Measurements from ENCODE around the gene SPTBN1. TPM values are rescaled to one million over a fixed set of nuclear protein-coding genes. Genes with fewer than 3 reads are reported as not detected.
A peak's percentile ranks its signal among the peaks of the same experiment; 100 is the strongest.

Gene SPTBN1
- total RNA-seq, 4 donors from 2014 or later, result 132 to 239 (median 195) TPM

DNA sequence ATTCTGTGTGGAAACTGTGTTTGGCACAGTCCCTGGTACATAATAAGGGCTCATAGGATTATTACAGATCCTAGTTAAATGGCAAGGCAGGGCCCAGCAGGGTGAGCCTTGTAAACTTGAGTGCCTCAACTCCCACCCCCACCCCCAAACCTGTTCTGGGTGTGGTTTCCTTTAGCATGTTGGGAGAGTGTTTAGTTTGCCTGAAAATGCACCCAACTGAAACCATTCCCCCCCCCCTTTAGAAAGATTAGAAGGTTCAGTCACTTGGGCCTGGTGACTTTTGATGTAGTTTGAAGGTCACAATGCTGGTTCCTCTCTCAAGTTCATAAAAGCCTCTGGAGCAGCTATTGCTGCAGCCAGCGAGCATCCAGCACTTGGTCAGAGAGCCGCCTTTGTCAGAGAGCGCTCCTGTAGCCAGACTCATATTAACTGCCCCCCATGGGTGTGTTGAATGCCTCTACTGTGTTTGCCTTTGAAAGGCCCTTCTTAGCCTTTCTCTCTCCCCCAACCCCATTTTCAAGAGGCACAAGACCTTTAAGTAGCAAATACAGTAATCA lies 113.7 kb downstream of the SPTBN1 start:
- no peak for DNase-seq (ENCODE audit: low spot score in 2 of 2)
- WGBS, 2 donors, result 83 to 88% methylated on average over 3 of the region's 3 CpGs
- TF ChIP-seq, protein P1, sequence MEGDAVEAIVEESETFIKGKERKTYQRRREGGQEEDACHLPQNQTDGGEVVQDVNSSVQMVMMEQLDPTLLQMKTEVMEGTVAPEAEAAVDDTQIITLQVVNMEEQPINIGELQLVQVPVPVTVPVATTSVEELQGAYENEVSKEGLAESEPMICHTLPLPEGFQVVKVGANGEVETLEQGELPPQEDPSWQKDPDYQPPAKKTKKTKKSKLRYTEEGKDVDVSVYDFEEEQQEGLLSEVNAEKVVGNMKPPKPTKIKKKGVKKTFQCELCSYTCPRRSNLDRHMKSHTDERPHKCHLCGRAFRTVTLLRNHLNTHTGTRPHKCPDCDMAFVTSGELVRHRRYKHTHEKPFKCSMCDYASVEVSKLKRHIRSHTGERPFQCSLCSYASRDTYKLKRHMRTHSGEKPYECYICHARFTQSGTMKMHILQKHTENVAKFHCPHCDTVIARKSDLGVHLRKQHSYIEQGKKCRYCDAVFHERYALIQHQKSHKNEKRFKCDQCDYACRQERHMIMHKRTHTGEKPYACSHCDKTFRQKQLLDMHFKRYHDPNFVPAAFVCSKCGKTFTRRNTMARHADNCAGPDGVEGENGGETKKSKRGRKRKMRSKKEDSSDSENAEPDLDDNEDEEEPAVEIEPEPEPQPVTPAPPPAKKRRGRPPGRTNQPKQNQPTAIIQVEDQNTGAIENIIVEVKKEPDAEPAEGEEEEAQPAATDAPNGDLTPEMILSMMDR (IDR thresholded peaks at IDR 0.05), result no peak
- TF ChIP-seq POLR2A (IDR thresholded peaks at IDR 0.05), result no peak
- no peak overlapping the region for H3K4me3 ChIP-seq (ENCODE audit: low read depth, poor library complexity, severe bottlenecking)
- intact Hi-C loops (cut with DNase I; ENCODE audit: low total_unique reads), result no loop called here

DNA sequence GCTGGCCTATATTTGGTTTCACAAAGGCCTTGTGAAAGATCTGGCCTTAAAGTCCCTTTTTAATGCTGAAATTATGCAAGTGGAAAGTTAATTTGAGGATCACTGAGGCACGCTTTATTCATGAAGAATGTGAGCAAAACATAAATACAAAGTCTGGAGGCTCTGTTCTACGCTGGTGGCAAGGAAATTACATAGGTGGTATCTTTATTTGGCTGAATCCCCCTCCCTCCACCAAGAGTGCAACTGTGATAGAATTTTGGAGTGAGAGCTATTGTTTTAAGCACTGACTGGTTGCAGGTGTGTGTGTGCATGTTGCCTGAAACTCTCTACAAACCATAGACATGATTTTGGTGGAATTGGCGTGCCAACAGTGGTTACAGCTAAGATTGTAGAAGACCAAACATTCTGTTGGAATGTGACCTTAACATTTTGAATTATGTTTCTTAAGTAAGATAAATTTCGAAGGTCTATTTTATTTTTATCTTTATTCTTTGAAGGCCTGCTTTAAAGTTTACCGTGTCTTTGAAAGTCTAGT lies 114.3 kb downstream of the SPTBN1 start:
- intact Hi-C loops (cut with DNase I; ENCODE audit: low total_unique reads), result no loop called here
- DNase-seq (ENCODE audit: low spot score in 2 of 2), result no peak
- WGBS, 2 donors, result 81 to 82% methylated on average over 5 of the region's 5 CpGs
- TF ChIP-seq, protein P1 (IDR thresholded peaks at IDR 0.05), result no peak
- TF ChIP-seq POLR2A (IDR thresholded peaks at IDR 0.05), result no peak
- H3K4me3 ChIP-seq (ENCODE audit: low read depth, poor library complexity, severe bottlenecking), result no peak overlapping the region

DNA sequence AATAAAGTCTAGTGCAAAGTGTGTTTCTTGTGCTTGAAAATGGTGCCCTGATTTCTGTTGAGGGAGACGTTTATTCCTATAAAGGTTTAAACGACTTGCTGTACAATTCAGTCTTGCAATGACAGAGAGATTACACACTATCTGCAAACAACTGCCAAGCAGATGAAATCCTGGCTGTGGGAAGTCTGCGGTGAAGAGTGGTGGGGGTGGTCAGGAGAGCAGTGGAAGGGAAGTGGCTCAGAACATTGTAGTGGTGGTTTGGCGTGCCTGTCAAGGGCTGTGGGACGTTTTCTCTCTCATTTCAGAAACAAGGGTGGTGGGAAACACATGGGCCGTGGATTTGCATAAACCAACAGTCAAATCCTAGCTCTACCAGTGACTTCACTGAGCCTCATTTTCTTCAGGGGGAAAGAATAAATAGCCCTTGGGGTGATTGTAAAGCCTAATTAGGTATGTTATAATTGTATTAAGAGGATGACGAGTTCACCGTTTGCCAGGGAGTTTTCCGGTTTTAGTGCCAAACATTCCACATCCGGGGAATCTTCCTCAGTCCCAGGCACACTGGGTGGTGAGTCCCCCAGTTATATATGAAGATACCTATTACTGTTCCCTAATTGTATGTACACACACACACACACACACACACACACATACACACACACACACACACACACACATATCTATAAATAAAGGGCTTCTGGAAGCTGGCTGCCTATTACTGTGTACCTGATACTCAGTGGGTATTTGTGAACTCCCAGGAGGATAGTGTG lies 115.0 kb downstream of the SPTBN1 start:
- 7 to 8% methylated on average over 10 of the region's 10 CpGs for WGBS, 2 donors
- H3K4me3 ChIP-seq (ENCODE audit: low read depth, poor library complexity, severe bottlenecking), result no peak overlapping the region
- TF ChIP-seq, protein P1 (IDR thresholded peaks at IDR 0.05), result no peak
- no peak for TF ChIP-seq POLR2A (IDR thresholded peaks at IDR 0.05)
- DNase-seq (ENCODE audit: low spot score in 2 of 2), result peak; percentile 57 to 91
- intact Hi-C loops (cut with DNase I; ENCODE audit: low total_unique reads), result no loop called here

DNA sequence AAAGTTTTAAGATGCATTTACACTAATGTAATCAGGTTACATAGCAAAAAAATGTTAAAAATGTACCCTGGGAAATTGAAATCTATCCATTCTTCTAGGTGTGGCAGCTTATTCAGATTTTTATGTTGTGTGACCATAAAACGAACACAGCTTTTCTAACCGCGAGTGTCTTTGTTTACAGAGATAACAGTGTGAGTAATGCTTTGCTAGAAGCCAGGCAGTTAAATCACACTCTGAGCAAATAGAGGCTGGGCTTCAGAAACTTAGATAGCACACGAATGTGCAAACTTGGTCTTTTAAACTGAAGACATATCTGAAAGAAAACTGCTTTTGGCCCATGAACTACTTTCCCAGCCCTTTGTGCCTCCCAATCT lies 116.1 kb downstream of the SPTBN1 start:
- TF ChIP-seq, protein P1 (IDR thresholded peaks at IDR 0.05), result no peak
- TF ChIP-seq POLR2A (IDR thresholded peaks at IDR 0.05), result no peak
- intact Hi-C loops (cut with DNase I; ENCODE audit: low total_unique reads), result no loop called here
- no peak for DNase-seq (ENCODE audit: low spot score in 2 of 2)
- H3K4me3 ChIP-seq (ENCODE audit: low read depth, poor library complexity, severe bottlenecking), result no peak overlapping the region
- 2 to 3% methylated on average over 4 of the region's 4 CpGs for WGBS, 2 donors

DNA sequence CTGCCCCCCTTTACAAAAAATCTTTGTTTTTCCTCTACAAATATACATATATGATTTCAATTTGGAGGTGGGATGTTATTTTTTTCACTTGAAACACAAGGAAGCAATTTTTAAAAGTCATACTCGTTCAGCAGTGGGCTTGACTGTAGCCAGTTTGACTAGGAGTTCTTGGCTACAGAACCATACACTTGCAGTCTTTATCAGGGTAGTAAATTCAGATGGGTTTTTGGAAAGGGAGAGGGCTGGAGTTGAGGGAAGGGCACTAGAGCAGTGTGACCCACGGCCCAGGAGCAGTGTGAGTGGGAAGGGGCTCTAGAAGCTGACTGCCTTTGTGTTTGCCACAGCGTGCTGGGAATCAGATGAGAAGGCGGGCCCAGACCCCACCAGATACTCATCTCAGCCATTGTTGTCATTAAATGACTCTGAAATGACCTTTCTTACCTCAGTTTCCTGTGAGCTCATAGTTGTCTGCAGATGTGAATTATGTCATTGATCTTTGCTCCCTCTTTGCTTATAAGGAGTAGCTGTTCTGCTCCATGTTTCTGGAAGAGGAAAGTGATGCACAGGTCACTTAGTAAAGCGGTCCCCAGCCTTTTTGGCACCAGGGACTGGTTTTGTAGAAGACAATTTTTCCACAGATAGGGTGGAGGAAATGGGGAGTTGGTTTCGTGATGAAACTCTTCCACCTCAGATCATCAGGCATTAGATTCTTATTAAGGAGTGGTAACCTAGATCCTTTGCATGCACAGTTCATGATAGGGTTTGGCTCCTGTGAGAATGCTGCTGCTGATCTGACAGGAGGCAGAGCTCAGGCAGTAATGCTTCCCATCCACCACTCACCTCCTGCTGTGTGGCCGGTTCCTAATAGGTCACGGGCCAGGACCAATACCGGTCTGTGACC lies 116.8 kb downstream of the SPTBN1 start:
- 67 to 70% methylated on average over 9 of the region's 9 CpGs for WGBS, 2 donors
- TF ChIP-seq POLR2A (IDR thresholded peaks at IDR 0.05), result no peak
- TF ChIP-seq, protein P1 (IDR thresholded peaks at IDR 0.05), result no peak
- no peak for DNase-seq (ENCODE audit: low spot score in 2 of 2)
- H3K4me3 ChIP-seq (ENCODE audit: low read depth, poor library complexity, severe bottlenecking), result no peak overlapping the region
- intact Hi-C loops (cut with DNase I; ENCODE audit: low total_unique reads), result no loop called here
